ENCODE measurements around the gene SPNS2.

The SPNS2 gene

GRCh38 chr17:4520060-4520893 lies 21.6 kb downstream of the SPNS2 start:
- no peak for DNase-seq (ENCODE audit: low read depth in 2 of 2)

GRCh38 chr17:4520894-4521600 lies 22.4 kb downstream of the SPNS2 start:
- no peak for DNase-seq (ENCODE audit: low read depth in 2 of 2)

GRCh38 chr17:4522661-4523060 lies 24.0 kb downstream of the SPNS2 start:
- no peak for DNase-seq (ENCODE audit: low read depth in 2 of 2)

GRCh38 chr17:4523946-4524345 lies 25.3 kb downstream of the SPNS2 start:
- no peak for DNase-seq (ENCODE audit: low read depth in 2 of 2)

- DNase-seq (ENCODE audit: low read depth in 2 of 2): no peak
These were observed 27.2 kb downstream of the SPNS2 start for GRCh38 chr17:4525691-4526397.

GRCh38 chr17:4527134-4527533 lies 28.5 kb downstream of the SPNS2 start:
- no peak for DNase-seq (ENCODE audit: low read depth in 2 of 2)

GRCh38 chr17:4527566-4528125 lies 29.0 kb downstream of the SPNS2 start:
- DNase-seq (ENCODE audit: low read depth in 2 of 2): no peak

GRCh38 chr17:4529533-4530152 lies 31.0 kb downstream of the SPNS2 start:
- DNase-seq (ENCODE audit: low read depth in 2 of 2): no peak

GRCh38 chr17:4530799-4531730 lies 32.4 kb downstream of the SPNS2 start:
- DNase-seq (ENCODE audit: low read depth in 2 of 2): no peak

- DNase-seq (ENCODE audit: low read depth in 2 of 2): no peak
These were observed 33.5 kb downstream of the SPNS2 start for GRCh38 chr17:4531988-4532736.

GRCh38 chr17:4532860-4533522 lies 34.3 kb downstream of the SPNS2 start:
- DNase-seq (ENCODE audit: low read depth in 2 of 2): no peak

GRCh38 chr17:4533523-4534504 lies 35.1 kb downstream of the SPNS2 start:
- DNase-seq (ENCODE audit: low read depth in 2 of 2): no peak

- no peak for DNase-seq (ENCODE audit: low read depth in 2 of 2)
These were observed 35.8 kb downstream of the SPNS2 start for GRCh38 chr17:4534515-4534914.

- DNase-seq (ENCODE audit: low read depth in 2 of 2): no peak
These were observed 36.4 kb downstream of the SPNS2 start for GRCh38 chr17:4534928-4535666.

GRCh38 chr17:4535667-4536258 lies 37.1 kb downstream of the SPNS2 start:
- DNase-seq (ENCODE audit: low read depth in 2 of 2): no peak

GRCh38 chr17:4536259-4536741 lies 37.6 kb downstream of the SPNS2 start:
- DNase-seq (ENCODE audit: low read depth in 2 of 2): no peak

Data from stimulated activated CD4-positive, alpha-beta T cell treated with anti-CD3 and anti-CD28 coated beads, Interleukin-15, amount 100 ng/mL, for 48 hours (primary cell).